ENCODE measurements around the gene CKAP2.
A peak's percentile ranks its signal among the peaks of the same experiment; 100 is the strongest.
"Not testable (repeated sequence)": the region's sequence is repeated elsewhere in the genome, so short reads cannot be mapped to it uniquely, and the experiment has no call there.

The CKAP2 gene

GRCh38 chr13:52454820-52455676, at the start of gene CKAP2:
TSS of gene CKAP2 (plus strand) at chr13:52455478. CDS start at chr13:52455557, 79 bp downstream.
- DNase-seq: peak; percentile 94

- no peak for DNase-seq
These were observed 49.3 kb upstream of the CKAP2 start, which contains the start of gene THSD1 for GRCh38 chr13:52405767-52406494. TSS of gene THSD1 (minus strand) at chr13:52406172. CDS start at chr13:52402600, 3,572 bp downstream.

GRCh38 chr13:52406629-52407028, 48.6 kb upstream of the CKAP2 start:
- DNase-seq: no peak

- not testable (repeated sequence) for DNase-seq
These were observed 47.8 kb upstream of the CKAP2 start for GRCh38 chr13:52407436-52407835.

GRCh38 chr13:52408071-52408658, 47.1 kb upstream of the CKAP2 start:
- DNase-seq: not testable (repeated sequence)

- DNase-seq: no peak
These were observed 43.6 kb upstream of the CKAP2 start for GRCh38 chr13:52411629-52412028.

- no peak for DNase-seq
These were observed 43.1 kb upstream of the CKAP2 start for GRCh38 chr13:52412128-52412527.

GRCh38 chr13:52414051-52414450, 41.2 kb upstream of the CKAP2 start:
- no peak for DNase-seq

GRCh38 chr13:52414963-52415362, 40.3 kb upstream of the CKAP2 start:
- no peak for DNase-seq

- DNase-seq: no peak
These were observed 36.2 kb upstream of the CKAP2 start for GRCh38 chr13:52419080-52419479.

GRCh38 chr13:52421216-52421615, 34.1 kb upstream of the CKAP2 start:
- DNase-seq: no peak

- DNase-seq: no peak
These were observed 27.0 kb upstream of the CKAP2 start for GRCh38 chr13:52428295-52428694.

GRCh38 chr13:52432456-52432855, 22.8 kb upstream of the CKAP2 start:
- no peak for DNase-seq

GRCh38 chr13:52446265-52446664, 9.0 kb upstream of the CKAP2 start:
- DNase-seq: no peak

GRCh38 chr13:52447354-52447753, 7.9 kb upstream of the CKAP2 start:
- DNase-seq: no peak

GRCh38 chr13:52447815-52448552, 7.3 kb upstream of the CKAP2 start:
- DNase-seq: no peak

GRCh38 chr13:52449331-52450011, 5.8 kb upstream of the CKAP2 start:
- no peak for DNase-seq

GRCh38 chr13:52450012-52450792, 5.1 kb upstream of the CKAP2 start, which contains the start of gene VPS36:
TSS of gene VPS36 (minus strand) at chr13:52450634. CDS start at chr13:52450594, 40 bp downstream.
- peak; percentile 95 for DNase-seq

GRCh38 chr13:52450793-52451116, 4.5 kb upstream of the CKAP2 start:
- DNase-seq: no peak

- no peak for DNase-seq
These were observed 4.0 kb upstream of the CKAP2 start for GRCh38 chr13:52451135-52451804.

GRCh38 chr13:52452470-52452869, 2.8 kb upstream of the CKAP2 start:
- DNase-seq: no peak

Data from stimulated activated CD4-positive, alpha-beta T cell treated with anti-CD3 and anti-CD28 coated beads, Interleukin-4, amount 100 ng/mL, for 24 hours (primary cell).